Adipose tissue (tissue), 3 donors: ENCODE measurements around the gene PDLIM1. TPM values are rescaled to one million over a fixed set of nuclear protein-coding genes. Genes with fewer than 3 reads are reported as not detected.

ENCODE experiments used
- H3K27ac ChIP-seq: one replicate; pipeline ENCODE4 v1.5.1; 2013; ENCODE audit warnings: low read depth, low read length
- WGBS, 3 donors: extraction: QIAGEN DNeasy Blood & Tissue Kit; methylation state at CpG; one replicate each; pipeline ENCODE4 v1.1.7; 2013; 5-methylcytosine and 5-hydroxymethylcytosine counted together
- polyA plus RNA-seq, 3 donors: library from polyadenylated mRNA; stranded (reverse); fragments of 200-250 nt; gene quantifications; one replicate each; pipeline ENCODE4 v1.2.3, GENCODE V29; 2013
- donor health status: healthy with polysubstance abuse.
- donor health status: Bipolar disorder and iron deficiency.
- donor health status: healthy.

PDLIM1 gene
- polyA plus RNA-seq, 3 donors = 70.4 to 239 (median 228) TPM

DNA sequence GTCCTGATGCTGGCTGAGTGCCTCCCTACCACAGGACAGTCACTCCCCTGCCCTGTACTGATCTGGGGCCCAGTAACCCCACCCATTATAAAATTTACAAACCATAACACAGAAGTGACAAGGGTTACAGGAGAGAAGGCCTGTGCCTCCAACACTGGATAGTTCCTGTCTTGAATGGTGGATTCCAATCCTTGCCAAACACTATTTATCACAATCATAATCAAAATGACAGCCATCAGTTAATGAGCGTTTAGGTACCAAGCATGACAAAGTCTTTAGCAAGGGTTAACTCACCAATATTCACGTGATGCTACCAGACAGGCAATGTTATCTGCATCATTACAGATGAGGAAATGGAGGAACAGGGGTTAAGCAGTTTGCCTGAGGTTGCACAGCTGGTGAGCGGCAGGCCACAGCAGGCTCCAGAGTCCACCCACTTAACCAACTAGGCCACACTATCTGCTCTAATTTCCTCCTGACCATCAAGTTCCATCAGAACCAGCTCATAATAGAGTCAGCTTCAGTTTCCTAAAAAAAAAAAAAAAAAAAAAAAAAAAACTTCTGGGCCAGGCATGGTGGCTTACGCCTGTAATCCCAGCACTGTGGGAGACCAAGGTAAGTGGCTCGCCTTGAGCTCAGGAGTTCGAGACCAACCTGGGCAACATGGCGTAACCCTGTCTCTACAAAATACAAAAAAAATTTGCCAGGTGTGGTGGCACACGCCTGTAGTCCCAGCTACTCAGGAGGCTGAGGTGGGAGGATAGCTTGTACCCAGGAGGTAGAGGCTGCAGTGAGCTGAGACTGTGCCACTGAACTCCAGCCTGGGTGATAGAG, 14.2 kb downstream of the PDLIM1 start:
- 82 to 85% (median 83%) methylated on average over 8 of the region's 8 CpGs for whole genome bisulfite sequencing, 3 donors
- no peak overlapping the region for H3K27ac ChIP-seq

DNA sequence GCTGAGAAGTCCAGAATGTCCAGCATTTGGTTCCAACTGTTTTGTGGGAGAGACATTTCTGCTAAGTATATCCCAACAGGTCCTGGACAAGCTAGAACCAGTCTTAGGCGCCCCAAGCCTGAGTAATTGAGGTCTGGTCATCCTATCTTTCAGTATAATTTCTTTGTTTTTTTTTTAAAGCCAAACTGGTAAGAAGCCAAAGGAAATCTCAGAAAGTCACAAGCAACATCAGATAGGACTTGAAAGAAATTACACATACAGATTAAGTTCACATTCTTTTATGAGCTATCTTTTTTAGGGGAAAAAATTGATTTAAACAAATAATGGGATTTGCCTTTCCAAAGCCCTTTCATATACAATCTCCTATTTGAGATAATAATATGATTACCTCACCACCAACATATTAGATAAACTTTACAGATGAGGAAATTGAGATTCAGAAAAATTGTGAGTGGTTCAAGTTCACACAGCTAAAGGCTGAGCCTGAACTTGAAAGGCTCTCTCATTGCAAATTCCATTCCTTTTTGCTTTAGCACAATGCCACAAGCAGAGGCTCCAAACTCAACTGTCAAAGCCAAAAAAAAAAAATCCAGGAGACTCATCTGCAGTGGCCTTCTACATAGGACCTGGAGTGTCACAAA, 15.0 kb downstream of the PDLIM1 start:
- H3K27ac ChIP-seq = no peak overlapping the region
- WGBS, 3 donors = 69 to 88% (median 73%) methylated on average over 1 of the region's 1 CpG

DNA sequence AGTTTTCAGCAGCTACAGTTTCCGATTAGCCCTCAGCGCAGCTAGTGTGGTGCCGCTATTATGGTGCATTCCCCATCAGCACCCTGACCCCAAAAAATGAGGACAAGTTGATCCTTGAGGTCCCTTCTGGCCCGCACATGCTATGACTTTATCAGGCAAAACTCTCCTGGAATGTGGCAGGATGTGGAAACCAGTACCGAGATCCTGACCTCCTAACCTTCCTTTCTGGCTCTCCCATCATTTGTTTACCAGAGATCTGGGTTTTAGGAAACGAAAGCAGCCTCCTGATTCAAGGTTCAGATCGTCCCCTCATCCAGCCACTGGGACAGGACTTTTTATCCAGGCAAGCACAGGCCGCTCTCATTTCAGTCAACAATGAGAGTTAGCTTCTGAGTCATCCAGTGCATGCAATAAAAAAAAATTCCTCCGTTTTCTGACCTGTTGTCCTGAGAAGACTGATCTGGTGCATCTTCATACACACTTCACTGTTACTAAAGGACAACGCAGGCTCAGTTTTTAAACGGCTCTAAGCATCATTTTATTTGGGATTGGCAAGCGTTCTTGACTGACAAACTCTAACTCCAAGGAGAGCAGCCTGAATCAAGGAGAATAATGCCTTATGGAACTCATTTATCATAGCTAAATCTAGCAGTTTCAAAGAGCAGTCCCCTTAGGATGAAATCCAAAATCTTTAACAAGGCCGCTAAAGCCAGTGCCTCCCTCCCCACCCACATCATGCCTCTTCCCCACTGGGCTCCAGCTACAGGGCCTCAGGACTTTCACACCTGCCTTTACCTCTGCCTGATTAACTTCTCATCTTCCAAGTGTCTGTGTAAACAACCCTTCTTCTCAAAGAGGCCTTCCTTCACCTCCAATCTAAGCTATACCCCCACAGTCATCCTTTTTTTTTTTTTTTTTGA, 17.1 kb downstream of the PDLIM1 start:
- no peak overlapping the region for H3K27ac ChIP-seq
- WGBS, 3 donors = 35 to 71% (median 48%) methylated on average over 13 of the region's 13 CpGs

DNA sequence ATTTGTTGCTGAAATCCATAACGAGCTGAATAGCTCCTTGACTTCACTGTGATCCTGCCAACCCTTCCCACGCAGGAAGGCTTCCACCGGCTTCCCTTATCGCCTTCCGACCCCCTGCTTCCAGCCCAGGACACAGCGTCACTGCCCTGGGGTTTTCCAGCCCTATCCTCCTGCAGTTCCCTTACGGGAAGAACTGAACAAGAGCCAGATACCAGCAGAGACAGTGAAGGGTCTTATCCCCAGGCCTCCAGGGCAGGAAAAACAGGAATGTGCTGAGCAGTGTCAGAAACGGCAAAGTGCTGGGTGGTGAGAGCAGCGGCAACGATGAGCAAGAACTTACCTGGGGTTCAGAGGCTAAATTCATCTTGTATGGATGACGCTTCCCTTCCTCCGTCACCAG, 22.4 kb downstream of the PDLIM1 start:
- 53 to 72% (median 57%) methylated on average over 12 of the region's 12 CpGs for WGBS, 3 donors
- H3K27ac ChIP-seq = no peak overlapping the region

DNA sequence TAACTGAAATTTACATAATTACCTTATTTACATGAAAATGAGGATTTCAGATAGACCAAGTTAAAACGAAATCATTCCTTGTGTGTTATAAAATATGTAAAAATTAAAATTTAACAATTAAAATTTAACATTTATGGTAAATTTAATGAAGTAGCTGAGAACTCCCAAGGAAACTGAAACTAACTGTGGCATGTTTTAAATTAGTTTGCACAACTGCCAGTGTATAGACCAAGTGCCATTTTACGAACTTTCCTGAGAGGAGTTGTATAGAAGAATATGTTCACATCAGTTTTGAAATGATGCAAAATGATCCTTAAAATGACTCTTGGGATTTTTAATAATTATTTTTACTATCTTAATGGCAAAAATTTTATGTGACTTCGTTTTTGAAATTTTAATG, 23.6 kb downstream of the PDLIM1 start:
- 90 to 91% (median 90%) methylated on average over 3 of the region's 3 CpGs for WGBS, 3 donors
- no peak overlapping the region for H3K27ac ChIP-seq

DNA sequence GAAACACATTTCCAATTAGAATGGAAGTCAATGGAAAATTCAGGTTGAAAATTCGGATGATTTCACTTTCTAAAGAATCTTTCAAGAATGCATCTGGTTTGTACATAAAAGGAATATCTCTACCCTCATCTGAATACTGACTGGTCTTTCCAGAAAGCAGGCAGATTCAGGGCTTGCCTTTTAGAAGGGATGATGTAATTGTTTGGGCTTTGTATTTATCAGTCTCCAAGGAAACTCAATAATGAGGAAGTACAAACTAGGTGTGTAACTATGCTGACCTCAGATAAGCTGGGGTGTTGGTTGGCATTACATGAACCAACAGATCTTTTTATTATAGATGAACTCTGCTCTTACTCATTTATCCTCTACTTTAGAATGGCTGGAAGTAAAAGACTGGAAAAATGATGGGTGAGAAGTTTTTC, 24.1 kb downstream of the PDLIM1 start:
- H3K27ac ChIP-seq = peak overlapping the region; percentile 72
- 25 to 59% (median 35%) methylated on average over 1 of the region's 1 CpG for WGBS, 3 donors

DNA sequence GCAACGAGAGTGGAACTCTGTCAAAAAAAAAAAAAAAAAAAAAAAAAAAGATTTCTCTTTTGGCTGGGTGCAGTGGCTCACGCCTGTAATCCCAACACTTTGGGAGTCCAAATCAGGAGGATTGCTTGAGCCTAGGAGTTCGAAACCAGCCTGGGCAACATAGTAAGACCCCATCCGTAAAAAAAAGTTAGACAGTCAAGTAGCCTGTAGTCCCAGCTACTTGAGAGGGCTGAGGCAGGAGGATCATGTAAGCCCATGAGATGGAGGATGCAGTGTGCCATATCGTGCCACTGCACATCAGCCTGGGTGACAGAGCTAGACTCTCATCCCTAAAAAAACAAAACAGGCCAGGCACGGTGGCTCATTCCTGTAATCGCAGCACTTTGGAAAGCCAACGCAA, 25.2 kb downstream of the PDLIM1 start:
- H3K27ac ChIP-seq = no peak overlapping the region
- 94 to 97% (median 95%) methylated on average over 8 of the region's 8 CpGs for WGBS, 3 donors

DNA sequence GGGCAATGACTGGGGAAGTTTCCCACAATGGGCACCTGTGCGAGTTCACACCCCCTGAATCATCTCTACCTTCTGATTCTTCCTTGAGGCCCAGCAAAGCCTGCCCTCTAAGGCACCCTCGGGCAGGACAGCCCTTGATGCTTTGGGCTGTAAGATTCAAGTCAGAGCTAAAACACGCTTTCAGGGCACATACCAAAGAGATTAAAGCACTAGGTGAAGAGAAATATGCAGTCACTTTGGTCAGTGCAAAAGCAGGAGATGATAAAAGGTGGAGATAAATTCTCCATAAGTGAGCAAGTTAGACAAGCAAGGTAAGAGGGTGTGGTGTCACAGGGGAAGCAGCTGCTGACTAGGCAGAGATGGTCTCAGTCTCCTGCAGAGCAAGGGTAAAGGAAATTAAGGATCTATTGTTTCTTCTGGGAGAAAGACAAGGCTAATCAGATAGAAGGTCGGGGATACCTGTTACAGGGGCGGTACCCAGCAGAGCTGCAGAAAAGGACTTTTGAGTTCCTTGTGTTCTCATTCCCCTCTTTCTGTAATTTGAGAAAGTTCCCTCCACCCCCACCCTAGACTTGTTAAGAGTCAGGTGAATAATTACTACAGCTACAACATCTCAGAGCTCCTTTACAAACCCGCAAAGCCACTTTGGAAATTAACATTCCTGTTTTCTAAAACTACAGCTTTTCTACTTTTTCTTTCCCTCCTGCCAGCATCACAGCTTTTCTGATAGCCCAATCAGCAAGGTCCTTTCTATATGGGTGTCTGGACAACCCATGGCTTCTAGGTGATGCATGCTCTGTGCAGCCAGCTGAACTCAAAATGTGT, 26.4 kb downstream of the PDLIM1 start:
- 74 to 84% (median 79%) methylated on average over 6 of the region's 6 CpGs for WGBS, 3 donors

DNA sequence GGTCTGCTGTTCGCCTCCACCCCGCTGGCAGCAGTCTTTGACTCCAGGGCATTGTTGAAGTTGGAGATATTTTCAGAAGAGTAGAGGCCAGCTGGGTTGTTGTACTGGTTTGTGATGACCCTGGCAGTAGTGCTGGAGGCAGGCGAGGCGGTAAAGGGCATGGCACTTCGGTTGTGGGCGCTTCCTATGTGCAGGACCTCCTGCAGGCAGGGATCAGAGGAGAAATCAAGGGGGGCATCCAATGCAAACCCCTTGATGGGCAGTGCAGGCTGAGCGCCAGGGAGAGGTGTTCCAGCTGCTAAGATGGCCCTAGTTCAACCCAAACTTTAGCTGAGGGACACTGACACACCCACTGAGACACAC, 27.0 kb downstream of the PDLIM1 start:
- 82 to 93% (median 83%) methylated on average over 7 of the region's 7 CpGs for WGBS, 3 donors
- H3K27ac ChIP-seq = no peak overlapping the region

More for the DNA sequence above, 26.4 kb downstream of the PDLIM1 start:
- no peak overlapping the region for H3K27ac ChIP-seq

DNA sequence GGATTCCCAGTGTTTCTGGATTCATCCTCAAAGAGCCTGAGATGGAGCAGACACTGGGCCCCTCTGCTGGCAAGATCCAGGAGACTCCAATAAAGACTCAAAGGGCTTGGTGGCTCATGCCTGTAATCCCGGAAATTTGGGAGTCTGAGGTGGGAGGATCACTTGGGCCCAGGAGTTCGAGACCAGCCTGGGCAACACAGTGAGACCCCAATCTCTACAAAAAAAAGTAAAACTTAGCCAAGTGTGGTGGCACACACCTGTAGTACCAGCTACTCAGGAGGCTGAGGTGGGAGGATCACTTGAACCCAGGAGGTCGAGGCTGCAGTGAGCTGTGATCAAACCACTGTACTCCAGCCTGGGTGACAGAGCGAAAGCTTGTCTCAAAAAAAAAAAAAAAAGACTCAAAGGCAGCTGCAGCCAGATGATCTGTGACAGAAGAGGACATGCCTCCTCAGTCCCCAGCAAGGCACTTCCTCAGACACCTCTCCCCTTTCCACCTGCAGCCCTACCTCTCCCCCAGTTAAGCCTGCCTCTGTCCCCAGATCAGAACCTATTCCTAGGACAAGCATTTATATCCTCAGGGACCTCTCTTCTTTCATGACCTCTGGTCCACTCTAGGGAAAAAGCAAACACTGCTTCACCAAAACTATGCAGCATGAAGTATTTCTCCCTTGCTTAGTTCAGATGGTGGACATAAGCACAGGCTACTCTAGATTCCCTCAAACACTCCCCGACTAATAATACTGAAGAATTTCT, 27.9 kb downstream of the PDLIM1 start:
- no peak overlapping the region for H3K27ac ChIP-seq
- 68 to 82% (median 77%) methylated on average over 5 of the region's 5 CpGs for WGBS, 3 donors

DNA sequence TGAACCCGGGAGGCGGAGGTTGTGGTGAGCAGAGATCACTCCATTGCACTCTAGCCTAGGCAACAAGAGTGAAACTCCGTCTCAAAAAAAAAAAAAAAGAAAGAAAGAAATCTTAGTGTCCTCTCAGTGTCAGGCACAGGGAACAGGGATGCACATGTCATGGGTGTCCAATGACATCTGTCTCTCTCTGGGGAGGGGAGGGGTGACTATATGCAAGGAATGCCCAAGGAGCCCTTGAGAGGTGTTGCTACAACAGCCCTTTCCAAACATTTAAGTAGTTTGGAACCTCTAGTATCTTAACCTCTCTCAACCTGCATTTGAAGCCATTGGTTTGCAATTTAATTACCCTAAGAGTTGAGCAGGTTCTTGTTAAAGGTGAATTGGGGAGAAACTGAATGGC, 28.9 kb downstream of the PDLIM1 start:
- H3K27ac ChIP-seq = no peak overlapping the region
- 91 to 100% (median 100%) methylated on average over 3 of the region's 3 CpGs for WGBS, 3 donors

DNA sequence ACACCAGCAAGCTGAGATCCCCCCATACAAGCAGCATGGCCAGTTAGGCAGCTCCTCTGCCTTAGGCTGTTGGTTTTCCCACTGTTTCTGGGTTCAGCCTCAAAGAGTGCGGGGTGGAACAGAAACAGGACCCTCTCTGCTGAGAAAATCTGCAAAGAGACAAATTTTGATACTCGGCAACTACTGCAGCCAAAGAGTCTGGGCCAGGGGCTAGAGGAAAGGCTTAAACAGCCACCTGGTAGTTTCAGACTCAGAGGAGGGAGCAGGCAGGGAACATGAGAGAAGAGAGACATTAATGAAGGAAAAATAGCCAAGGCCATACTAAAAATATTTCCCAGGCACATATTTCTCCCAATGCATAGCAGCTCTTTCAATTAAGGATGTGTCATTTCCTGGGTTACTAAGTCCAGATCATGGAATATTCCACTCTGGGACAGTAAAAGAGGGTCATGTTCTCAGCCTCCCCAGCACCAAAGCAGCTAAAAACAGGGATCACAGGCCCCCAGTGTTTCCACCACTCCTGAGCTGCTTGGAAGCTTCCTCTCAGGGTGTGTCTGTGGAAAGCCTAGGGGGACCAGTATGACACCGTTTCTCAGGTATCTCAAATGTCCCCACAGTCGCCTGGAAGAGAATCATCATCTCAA, 29.8 kb downstream of the PDLIM1 start:
- H3K27ac ChIP-seq = no peak overlapping the region
- WGBS, 3 donors = 69 to 85% (median 80%) methylated on average over 4 of the region's 4 CpGs

DNA sequence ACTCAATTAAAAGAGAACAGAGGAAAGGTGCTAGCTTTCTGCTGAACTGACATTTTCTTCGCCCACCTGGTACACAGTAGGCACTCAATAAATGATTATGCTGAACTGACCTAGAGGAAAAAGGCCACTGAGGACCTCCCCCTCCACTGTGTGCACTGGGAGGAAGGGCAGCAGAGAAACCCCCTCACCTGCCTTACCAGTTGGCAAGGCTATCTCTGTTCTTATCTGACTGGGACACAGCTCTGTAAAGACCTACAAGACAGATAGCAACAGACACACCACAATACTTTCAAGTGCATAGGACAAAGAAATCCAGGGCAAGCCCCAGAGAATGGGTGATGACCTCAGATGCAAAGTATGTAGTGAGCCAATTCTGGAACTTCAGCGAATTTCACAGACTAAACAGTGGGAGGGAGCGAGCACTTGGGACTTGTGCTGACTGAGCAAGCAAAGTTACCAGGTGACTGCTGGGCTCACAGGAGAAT, 30.4 kb downstream of the PDLIM1 start:
- no peak overlapping the region for H3K27ac ChIP-seq
- 66 to 71% (median 67%) methylated on average over 3 of the region's 3 CpGs for WGBS, 3 donors

DNA sequence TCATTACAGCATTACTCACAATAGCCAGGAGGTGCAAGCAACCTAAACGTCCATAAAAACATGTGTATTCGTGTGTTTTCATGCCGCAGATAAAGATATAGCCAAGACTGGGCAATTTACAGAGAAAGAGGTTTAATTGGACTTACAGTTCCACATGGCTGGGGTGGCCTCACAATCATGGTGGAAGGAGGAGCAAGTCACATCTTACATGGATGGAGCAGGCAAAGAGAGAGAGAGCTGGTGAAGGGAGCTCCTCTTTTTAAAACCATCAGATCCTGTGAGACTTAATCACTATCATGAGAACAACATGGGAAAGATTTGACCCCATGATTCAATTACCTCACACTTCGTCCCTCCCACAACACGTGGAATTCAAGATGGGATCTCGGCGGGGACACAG, 33.0 kb downstream of the PDLIM1 start:
- no peak overlapping the region for H3K27ac ChIP-seq
- WGBS, 3 donors = 97 to 99% (median 98%) methylated on average over 7 of the region's 7 CpGs

DNA sequence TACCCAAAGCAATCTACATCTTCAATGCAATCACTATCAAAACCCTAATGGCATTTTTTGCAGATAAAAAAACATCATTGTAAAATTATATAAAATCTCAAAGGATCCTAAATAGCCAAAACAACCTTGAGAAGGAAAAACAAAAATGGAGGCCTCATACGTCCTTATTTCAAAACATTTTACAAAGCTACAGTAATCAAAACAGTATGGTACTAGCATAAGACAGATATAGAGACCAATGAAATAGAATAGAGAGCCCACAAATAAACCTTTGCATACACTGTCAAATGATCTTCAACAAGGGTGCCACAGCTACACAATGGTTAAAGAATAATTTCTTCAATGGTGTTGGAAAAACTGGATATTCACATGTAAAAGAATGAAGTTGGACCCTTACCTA, 34.5 kb downstream of the PDLIM1 start:
- 93 to 95% (median 94%) methylated on average over 1 of the region's 1 CpG for WGBS, 3 donors

DNA sequence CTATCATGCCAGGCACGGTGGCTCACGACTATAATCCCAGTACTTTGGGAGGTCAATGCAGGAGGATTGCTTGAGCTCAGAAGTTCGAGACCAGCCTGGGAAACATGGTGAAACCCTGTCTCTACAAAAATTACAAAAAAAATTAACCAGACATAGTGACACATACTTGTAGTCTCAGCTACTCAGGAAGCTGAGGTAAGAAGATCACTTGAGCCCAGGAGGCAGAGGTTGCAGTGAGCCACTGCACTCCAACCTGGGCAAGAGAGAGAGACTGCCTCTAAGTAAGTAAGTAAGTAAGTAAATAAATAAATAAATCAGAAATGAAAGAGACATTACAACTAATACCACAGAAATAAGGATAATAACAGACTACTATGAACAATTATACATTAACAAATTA, 36.2 kb downstream of the PDLIM1 start:
- WGBS, 3 donors = 85 to 92% (median 87%) methylated on average over 3 of the region's 3 CpGs
- no peak overlapping the region for H3K27ac ChIP-seq

More for the DNA sequence above, 34.5 kb downstream of the PDLIM1 start:
- no peak overlapping the region for H3K27ac ChIP-seq

DNA sequence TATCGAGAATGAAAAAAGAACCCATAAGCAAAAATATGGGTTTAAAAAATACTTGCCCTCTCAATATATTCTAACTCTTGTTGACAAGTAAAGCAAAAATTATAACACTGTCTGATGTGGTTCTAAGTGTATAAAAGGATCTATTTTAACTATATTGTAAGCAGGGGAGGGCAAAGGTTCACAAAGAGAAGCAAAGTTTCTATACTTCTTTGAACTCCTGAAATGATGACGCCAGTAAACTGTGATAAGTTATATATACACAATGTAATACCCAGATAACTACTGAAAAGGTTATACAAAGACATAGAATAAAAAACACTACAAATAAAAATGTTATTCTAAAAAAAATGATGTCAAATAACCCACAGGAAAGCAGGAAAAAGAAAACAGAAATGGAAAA, 37.1 kb downstream of the PDLIM1 start:
- 84 to 99% (median 97%) methylated on average over 2 of the region's 2 CpGs for WGBS, 3 donors
- no peak overlapping the region for H3K27ac ChIP-seq
